ENCODE results near the gene PPP6R3. TPM values are rescaled to one million over a fixed set of nuclear protein-coding genes. Genes with fewer than 3 reads are reported as not detected.

PPP6R3 gene
- total RNA-seq, 1 experiment from 2014 or later, result 140 TPM

DNA sequence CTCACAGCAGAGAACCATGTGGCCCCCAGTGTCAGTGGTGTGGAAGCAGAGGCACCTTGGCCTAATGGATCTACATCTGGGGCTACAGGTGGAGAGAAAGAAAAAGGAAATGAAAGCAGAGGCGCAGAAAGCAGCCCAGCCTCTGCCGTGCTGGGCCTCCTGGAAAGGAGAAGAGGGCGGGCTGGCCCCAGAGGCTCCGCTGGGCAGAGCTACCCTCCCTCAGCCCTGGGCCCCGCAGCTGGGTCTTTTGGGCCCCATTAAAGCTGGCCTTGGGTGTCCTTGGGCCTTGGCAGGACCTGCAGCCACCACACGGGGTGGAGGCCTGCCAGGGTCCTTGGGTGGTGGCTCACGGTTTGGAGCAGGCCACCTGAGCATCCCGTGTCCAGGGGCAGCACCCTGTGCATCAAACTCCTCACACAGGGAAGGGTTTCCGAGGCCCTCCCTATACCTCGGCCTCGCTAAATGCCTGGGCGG, 192.2 kb downstream of the PPP6R3 start:
- Histone ChIP-seq H3K4me2 (ENCODE audit: low read depth, low read length, poor library complexity, severe bottlenecking) (peak overlapping the region; percentile 44), H3K36me3 (ENCODE audit: insufficient read depth, low read length) (no peaks in the 10 kb centered on the region), H3K27ac (ENCODE audit: low read length) (no peak overlapping the region), H3K9me2 (replicated peaks; ENCODE audit: insufficient read depth, low read length) (no peaks in the 10 kb centered on the region), H3K79me2 (ENCODE audit: low read length) (no peaks in the 10 kb centered on the region), H3K27me3 (ENCODE audit: low read length) (no peaks in the 10 kb centered on the region; the same call in 1 of the 2 replicates), H3K4me3 (ENCODE audit: low read length) (no peak overlapping the region), H3K4me1 (ENCODE audit: low read length) (peaks cover 13% of the 10 kb centered on the region), H2AFZ (ENCODE audit: low read length) (0 out of 2 replicates have a peak overlapping the region, but pooled peaks have one; percentile 14), H3K9me3 (ENCODE audit: low read length) (no peaks in the 10 kb centered on the region), H4K20me1 (ENCODE audit: insufficient read depth, low read depth, low read length) (peaks cover 6% of the 10 kb centered on the region; the same call in 1 of the 2 replicates), H3K9ac (ENCODE audit: low read length) (no peak overlapping the region; the same call in 1 of the 2 replicates)
- peak; percentile 74 for DNase-seq

DNA sequence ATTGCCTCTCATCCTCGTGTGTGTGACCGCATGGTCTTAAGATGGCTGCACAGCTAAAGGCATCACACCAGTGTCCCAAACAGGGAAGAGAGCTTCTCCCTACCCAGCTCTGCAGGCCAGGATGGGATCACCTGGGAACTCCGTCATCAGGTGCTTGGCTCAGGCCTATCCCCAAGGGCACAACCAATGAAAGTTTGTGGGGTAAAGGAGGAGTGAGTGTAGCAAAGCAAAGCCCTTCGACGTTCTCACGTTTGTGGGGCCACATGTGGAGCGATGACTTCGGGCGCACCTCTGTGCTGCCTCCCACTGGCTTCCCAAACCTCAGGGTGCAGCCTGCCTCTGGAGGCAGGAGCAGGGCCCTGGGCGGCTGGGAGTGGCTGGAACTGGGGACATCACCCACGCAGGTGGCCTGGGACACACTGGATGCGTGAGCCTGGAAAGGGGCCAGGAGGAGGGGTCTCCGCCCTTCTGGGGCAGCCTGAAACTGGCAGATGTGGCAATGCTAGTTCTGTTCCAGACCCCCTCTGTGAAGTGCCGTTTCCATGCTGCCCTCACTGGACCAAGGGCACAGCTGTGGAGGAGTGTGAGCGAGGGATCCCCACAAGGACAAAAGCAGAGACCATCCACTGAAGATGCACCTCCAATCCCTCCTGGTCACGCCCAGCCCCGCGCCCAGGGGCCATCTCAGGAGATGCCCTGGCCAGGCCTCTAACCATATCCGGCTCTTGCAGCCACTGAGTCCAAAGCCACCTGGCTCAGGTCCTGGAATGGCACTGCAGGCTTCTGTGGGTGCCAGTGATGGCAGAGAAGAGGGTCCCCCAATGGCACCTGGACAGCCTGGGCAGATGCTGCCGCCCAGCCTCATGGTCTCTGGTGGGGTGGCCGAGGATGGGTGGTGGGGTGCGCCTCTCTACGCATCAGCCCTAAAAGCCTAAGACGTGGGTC, 193.2 kb downstream of the PPP6R3 start:
- Histone ChIP-seq H3K27me3 (ENCODE audit: low read length) (no peaks in the 10 kb centered on the region; the same call in 1 of the 2 replicates), H3K79me2 (ENCODE audit: low read length) (no peaks in the 10 kb centered on the region), H3K27ac (ENCODE audit: low read length) (no peak overlapping the region), H2AFZ (ENCODE audit: low read length) (no peak overlapping the region), H3K9ac (ENCODE audit: low read length) (no peak overlapping the region), H3K36me3 (ENCODE audit: insufficient read depth, low read length) (no peaks in the 10 kb centered on the region), H3K4me3 (ENCODE audit: low read length) (no peak overlapping the region), H4K20me1 (ENCODE audit: insufficient read depth, low read depth, low read length) (peaks cover 6% of the 10 kb centered on the region; the same call in 1 of the 2 replicates), H3K4me1 (ENCODE audit: low read length) (peaks cover 13% of the 10 kb centered on the region), H3K9me2 (replicated peaks; ENCODE audit: insufficient read depth, low read length) (no peaks in the 10 kb centered on the region), H3K9me3 (ENCODE audit: low read length) (no peaks in the 10 kb centered on the region), H3K4me2 (ENCODE audit: low read depth, low read length, poor library complexity, severe bottlenecking) (no peak overlapping the region)
- no peak for DNase-seq

DNA sequence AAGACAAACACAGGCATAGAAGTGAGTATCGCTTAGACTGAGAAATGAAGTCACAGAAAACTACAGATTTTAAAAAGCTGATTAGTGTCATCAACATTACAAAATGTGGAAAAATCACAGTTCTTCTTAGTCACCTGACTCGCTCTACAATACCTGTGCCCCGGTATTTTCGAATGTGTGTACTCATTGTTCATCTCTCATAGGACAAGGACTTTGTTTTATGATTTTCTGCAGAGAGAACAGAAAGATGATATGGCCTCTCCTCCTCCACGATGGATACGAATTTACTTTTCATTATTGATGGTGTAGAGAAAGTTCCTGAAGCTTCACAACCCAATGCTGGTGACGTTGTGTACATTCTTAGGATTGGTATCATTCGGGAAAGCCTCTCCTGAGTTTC, 194.4 kb downstream of the PPP6R3 start:
- Histone ChIP-seq H3K36me3 (ENCODE audit: insufficient read depth, low read length) (no peaks in the 10 kb centered on the region), H4K20me1 (ENCODE audit: insufficient read depth, low read depth, low read length) (peaks cover 6% of the 10 kb centered on the region; the same call in 1 of the 2 replicates), H3K9ac (ENCODE audit: low read length) (no peak overlapping the region), H3K9me3 (ENCODE audit: low read length) (no peaks in the 10 kb centered on the region), H3K27ac (ENCODE audit: low read length) (no peak overlapping the region), H3K27me3 (ENCODE audit: low read length) (no peaks in the 10 kb centered on the region; the same call in 1 of the 2 replicates), H3K4me3 (ENCODE audit: low read length) (no peak overlapping the region), H2AFZ (ENCODE audit: low read length) (no peak overlapping the region), H3K4me2 (ENCODE audit: low read depth, low read length, poor library complexity, severe bottlenecking) (no peak overlapping the region), H3K4me1 (ENCODE audit: low read length) (peaks cover 13% of the 10 kb centered on the region), H3K79me2 (ENCODE audit: low read length) (no peaks in the 10 kb centered on the region), H3K9me2 (replicated peaks; ENCODE audit: insufficient read depth, low read length) (no peaks in the 10 kb centered on the region)
- no peak for DNase-seq

DNA sequence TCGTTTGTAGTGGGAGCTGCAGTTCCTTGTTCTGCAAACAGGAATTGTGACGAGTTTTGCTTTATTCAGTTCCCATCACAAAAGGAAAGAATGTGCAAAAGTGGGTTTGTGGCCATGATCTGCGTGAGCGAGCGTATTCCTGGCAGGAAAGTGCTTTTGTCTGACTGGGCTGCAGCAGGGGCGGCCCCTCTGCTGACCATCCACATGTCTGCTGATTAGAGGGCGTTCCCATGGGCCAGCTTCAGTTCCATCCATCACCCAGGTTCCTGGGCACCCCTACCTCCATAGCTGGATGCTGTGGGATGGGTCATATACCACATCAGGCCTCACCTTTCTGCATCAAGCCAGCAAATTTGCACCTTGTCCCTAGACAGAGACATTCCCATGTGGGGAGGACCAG, 194.9 kb downstream of the PPP6R3 start:
- Histone ChIP-seq H3K4me3 (ENCODE audit: low read length) (no peak overlapping the region), H3K79me2 (ENCODE audit: low read length) (no peaks in the 10 kb centered on the region), H3K9ac (ENCODE audit: low read length) (no peak overlapping the region), H3K9me2 (replicated peaks; ENCODE audit: insufficient read depth, low read length) (no peaks in the 10 kb centered on the region), H3K27ac (ENCODE audit: low read length) (no peak overlapping the region), H3K36me3 (ENCODE audit: insufficient read depth, low read length) (no peaks in the 10 kb centered on the region), H3K27me3 (ENCODE audit: low read length) (no peaks in the 10 kb centered on the region; the same call in 1 of the 2 replicates), H3K9me3 (ENCODE audit: low read length) (no peaks in the 10 kb centered on the region), H3K4me2 (ENCODE audit: low read depth, low read length, poor library complexity, severe bottlenecking) (no peak overlapping the region), H4K20me1 (ENCODE audit: insufficient read depth, low read depth, low read length) (peaks cover 6% of the 10 kb centered on the region; the same call in 1 of the 2 replicates), H2AFZ (ENCODE audit: low read length) (no peak overlapping the region), H3K4me1 (ENCODE audit: low read length) (peaks cover 13% of the 10 kb centered on the region)
- DNase-seq, result no peak

DNA sequence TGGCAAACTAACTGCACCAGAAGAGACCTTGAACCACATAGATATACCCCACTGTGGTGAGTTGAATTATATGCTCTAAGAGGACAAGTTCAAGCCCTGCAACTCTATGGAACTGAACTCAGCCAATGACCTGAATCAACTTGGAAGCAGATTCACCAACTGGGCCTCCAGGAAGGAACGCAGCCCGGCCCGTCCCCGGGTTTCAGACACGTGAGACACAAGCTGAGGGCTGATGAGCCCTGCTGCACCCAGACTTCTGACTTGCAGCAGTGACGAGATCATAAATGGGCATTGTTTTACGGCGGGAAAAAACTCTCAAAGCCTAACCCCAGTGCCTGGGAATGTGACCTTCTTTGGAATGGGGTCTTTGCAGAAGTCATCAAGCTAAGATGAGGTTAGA, 195.3 kb downstream of the PPP6R3 start:
- Histone ChIP-seq H3K27me3 (ENCODE audit: low read length) (no peaks in the 10 kb centered on the region; the same call in 1 of the 2 replicates), H3K9me2 (replicated peaks; ENCODE audit: insufficient read depth, low read length) (no peaks in the 10 kb centered on the region), H3K79me2 (ENCODE audit: low read length) (no peaks in the 10 kb centered on the region), H3K4me3 (ENCODE audit: low read length) (no peak overlapping the region), H3K27ac (ENCODE audit: low read length) (no peak overlapping the region), H2AFZ (ENCODE audit: low read length) (no peak overlapping the region), H4K20me1 (ENCODE audit: insufficient read depth, low read depth, low read length) (peaks cover 6% of the 10 kb centered on the region; the same call in 1 of the 2 replicates), H3K9me3 (ENCODE audit: low read length) (no peaks in the 10 kb centered on the region), H3K36me3 (ENCODE audit: insufficient read depth, low read length) (no peaks in the 10 kb centered on the region), H3K4me2 (ENCODE audit: low read depth, low read length, poor library complexity, severe bottlenecking) (no peak overlapping the region), H3K4me1 (ENCODE audit: low read length) (peaks cover 13% of the 10 kb centered on the region), H3K9ac (ENCODE audit: low read length) (no peak overlapping the region)
- no peak for DNase-seq

DNA sequence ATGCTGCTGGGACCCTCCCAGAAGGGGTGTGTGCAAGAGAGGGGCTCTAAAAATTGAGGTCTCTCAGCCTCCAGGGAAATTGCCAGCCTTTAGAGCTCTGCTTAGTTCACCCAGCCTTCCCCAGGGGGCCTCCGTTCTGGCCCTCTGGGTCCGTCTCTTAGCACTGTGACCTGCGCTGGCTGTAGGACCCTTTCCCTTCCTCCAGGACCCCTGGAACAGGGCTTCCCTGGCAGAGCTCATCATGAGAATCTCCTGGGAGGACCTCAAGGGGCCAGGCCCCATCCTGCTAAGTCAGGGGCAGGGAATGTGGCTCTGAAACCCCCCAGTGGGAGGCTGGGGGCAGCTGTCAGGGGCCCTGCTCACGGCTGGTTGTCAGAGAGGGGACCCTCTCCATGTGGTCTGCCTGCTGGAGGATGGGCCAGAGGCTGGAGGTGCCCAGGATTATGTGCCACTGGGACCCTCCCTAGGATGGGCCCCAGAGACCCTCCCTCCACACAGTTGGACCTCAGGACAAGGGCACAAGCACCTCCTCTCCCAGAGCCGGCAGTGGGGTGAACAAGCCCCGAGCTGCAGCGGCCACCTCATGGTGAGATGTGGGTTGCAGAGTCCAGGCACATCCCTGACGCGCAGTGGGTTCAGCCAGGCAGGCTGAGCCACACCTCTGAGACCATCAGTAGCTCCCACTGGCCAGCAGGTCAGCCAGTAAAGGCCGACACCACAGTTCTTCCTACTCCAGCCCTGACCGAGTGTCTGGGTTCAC, 196.6 kb downstream of the PPP6R3 start:
- H3K27ac ChIP-seq (ENCODE audit: low read length), result no peak overlapping the region
- peaks cover 11% of the 10 kb centered on the region for H3K4me1 ChIP-seq (ENCODE audit: low read length)
- H3K9me3 ChIP-seq (ENCODE audit: low read length), result no peaks in the 10 kb centered on the region
- no peaks in the 10 kb centered on the region for H3K36me3 ChIP-seq (ENCODE audit: insufficient read depth, low read length)
- H3K4me2 ChIP-seq (ENCODE audit: low read depth, low read length, poor library complexity, severe bottlenecking), result no peak overlapping the region
- H2AFZ ChIP-seq (ENCODE audit: low read length), result no peak overlapping the region
- H3K27me3 ChIP-seq (ENCODE audit: low read length), result no peaks in the 10 kb centered on the region; the same call in 1 of the 2 replicates
- H3K4me3 ChIP-seq (ENCODE audit: low read length), result no peak overlapping the region
- no peak overlapping the region for H3K9ac ChIP-seq (ENCODE audit: low read length)
- H4K20me1 ChIP-seq (ENCODE audit: insufficient read depth, low read depth, low read length), result peaks cover 5% of the 10 kb centered on the region; the same call in 1 of the 2 replicates
- H3K9me2 ChIP-seq (replicated peaks; ENCODE audit: insufficient read depth, low read length), result no peaks in the 10 kb centered on the region
- no peaks in the 10 kb centered on the region for H3K79me2 ChIP-seq (ENCODE audit: low read length)
- no peak for DNase-seq

DNA sequence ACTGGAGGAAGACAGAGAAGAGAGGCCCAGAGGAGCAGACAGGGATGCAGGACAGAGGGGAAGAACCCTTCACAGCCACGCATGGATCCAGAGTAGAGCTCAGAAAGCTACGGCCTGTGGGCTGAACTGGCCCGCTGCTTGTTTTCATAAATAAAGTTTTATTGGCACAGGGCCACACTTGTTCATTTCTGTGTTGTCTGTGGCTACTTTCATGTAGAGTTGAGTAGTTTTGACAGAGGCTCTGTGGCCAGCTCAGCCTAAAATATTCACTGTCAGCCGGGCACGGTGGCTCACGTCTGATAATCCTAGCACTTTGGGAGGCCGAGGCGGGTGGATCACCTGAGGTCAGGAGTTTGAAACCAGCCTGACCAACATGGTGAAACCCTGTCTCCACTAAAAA, 197.5 kb downstream of the PPP6R3 start:
- H3K4me1 ChIP-seq (ENCODE audit: low read length), result peaks cover 2% of the 10 kb centered on the region
- no peaks in the 10 kb centered on the region for H3K79me2 ChIP-seq (ENCODE audit: low read length)
- no peaks in the 10 kb centered on the region; the same call in 1 of the 2 replicates for H3K27me3 ChIP-seq (ENCODE audit: low read length)
- no peaks in the 10 kb centered on the region for H3K36me3 ChIP-seq (ENCODE audit: insufficient read depth, low read length)
- 0 out of 2 replicates have a peak, but pooled peaks cover 2% of the 10 kb centered on the region for H4K20me1 ChIP-seq (ENCODE audit: insufficient read depth, low read depth, low read length)
- H3K9ac ChIP-seq (ENCODE audit: low read length), result no peak overlapping the region
- DNase-seq, result no peak
- no peak overlapping the region for H3K4me2 ChIP-seq (ENCODE audit: low read depth, low read length, poor library complexity, severe bottlenecking)
- H3K9me3 ChIP-seq (ENCODE audit: low read length), result no peaks in the 10 kb centered on the region
- no peak overlapping the region for H2AFZ ChIP-seq (ENCODE audit: low read length)
- H3K27ac ChIP-seq (ENCODE audit: low read length), result no peak overlapping the region
- no peak overlapping the region for H3K4me3 ChIP-seq (ENCODE audit: low read length)
- H3K9me2 ChIP-seq (replicated peaks; ENCODE audit: insufficient read depth, low read length), result no peaks in the 10 kb centered on the region

DNA sequence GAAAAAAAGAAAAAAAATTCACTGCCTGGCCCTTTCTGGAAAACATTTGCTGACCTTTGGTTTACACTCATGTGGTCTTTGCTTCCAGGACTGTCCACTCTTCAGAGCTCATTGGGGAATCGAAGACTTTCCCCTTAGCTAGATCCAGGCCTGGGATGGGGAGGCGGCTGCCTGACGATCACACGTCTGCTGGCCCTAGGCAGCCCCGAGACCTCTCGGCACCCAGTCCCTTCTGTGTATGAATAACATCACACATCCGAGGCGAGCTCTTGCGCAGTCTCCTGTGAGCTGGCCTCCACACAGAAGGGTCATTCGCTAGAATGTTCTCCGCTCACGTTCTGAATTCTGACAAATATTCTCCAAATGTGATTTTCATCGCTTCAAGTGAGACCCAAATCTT, 198.1 kb downstream of the PPP6R3 start:
- Histone ChIP-seq H3K4me1 (ENCODE audit: low read length) (no peaks in the 10 kb centered on the region), H2AFZ (ENCODE audit: low read length) (no peak overlapping the region), H3K36me3 (ENCODE audit: insufficient read depth, low read length) (no peaks in the 10 kb centered on the region), H3K9ac (ENCODE audit: low read length) (no peak overlapping the region), H3K9me3 (ENCODE audit: low read length) (no peaks in the 10 kb centered on the region), H4K20me1 (ENCODE audit: insufficient read depth, low read depth, low read length) (no peaks in the 10 kb centered on the region), H3K4me3 (ENCODE audit: low read length) (no peak overlapping the region), H3K79me2 (ENCODE audit: low read length) (no peaks in the 10 kb centered on the region), H3K27me3 (ENCODE audit: low read length) (no peaks in the 10 kb centered on the region; the same call in 1 of the 2 replicates), H3K4me2 (ENCODE audit: low read depth, low read length, poor library complexity, severe bottlenecking) (no peak overlapping the region), H3K9me2 (replicated peaks; ENCODE audit: insufficient read depth, low read length) (no peaks in the 10 kb centered on the region), H3K27ac (ENCODE audit: low read length) (no peak overlapping the region)
- DNase-seq, result no peak
